Measurements from ENCODE around the gene BLACAT1. TPM values are rescaled to one million over a fixed set of nuclear protein-coding genes. Genes with fewer than 3 reads are reported as not detected.

BLACAT1 gene
- total RNA-seq, 1 experiment from 2014 or later: 9.8 TPM

GRCh38 chr1:205458777-205459566 lies 3.1 kb upstream of the BLACAT1 start:
- Mint-ChIP-seq H3K4me3 (no peak overlapping the region), H3K9me3 (no peaks in the 10 kb centered on the region), H3K4me1 (peaks cover 23% of the 10 kb centered on the region), H3K27me3 (ENCODE audit: low read depth) (peaks cover 4% of the 10 kb centered on the region), H3K36me3 (no peaks in the 10 kb centered on the region), H3K27ac (no peak overlapping the region)
- ATAC-seq: peak; percentile 16; the same call in 1 of the 2 replicates
- peak; percentile 79 for DNase-seq (ENCODE audit: low spot score)
- ChIA-PET CTCF (interaction anchor here (0.5 to 12.4 kb wide), 10 partner anchors 11 to 1048 kb away, joined by 3 to 205 read pairs (median 12); no protein-coding TSS in a partner anchor), POLR2A (no interaction called here)
- TF ChIP-seq, protein P1, sequence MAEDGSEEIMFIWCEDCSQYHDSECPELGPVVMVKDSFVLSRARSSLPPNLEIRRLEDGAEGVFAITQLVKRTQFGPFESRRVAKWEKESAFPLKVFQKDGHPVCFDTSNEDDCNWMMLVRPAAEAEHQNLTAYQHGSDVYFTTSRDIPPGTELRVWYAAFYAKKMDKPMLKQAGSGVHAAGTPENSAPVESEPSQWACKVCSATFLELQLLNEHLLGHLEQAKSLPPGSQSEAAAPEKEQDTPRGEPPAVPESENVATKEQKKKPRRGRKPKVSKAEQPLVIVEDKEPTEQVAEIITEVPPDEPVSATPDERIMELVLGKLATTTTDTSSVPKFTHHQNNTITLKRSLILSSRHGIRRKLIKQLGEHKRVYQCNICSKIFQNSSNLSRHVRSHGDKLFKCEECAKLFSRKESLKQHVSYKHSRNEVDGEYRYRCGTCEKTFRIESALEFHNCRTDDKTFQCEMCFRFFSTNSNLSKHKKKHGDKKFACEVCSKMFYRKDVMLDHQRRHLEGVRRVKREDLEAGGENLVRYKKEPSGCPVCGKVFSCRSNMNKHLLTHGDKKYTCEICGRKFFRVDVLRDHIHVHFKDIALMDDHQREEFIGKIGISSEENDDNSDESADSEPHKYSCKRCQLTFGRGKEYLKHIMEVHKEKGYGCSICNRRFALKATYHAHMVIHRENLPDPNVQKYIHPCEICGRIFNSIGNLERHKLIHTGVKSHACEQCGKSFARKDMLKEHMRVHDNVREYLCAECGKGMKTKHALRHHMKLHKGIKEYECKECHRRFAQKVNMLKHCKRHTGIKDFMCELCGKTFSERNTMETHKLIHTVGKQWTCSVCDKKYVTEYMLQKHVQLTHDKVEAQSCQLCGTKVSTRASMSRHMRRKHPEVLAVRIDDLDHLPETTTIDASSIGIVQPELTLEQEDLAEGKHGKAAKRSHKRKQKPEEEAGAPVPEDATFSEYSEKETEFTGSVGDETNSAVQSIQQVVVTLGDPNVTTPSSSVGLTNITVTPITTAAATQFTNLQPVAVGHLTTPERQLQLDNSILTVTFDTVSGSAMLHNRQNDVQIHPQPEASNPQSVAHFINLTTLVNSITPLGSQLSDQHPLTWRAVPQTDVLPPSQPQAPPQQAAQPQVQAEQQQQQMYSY (CRISPR knock-in tag; IDR thresholded peaks at IDR 0.05): 0 out of 2 replicates have a peak, but pooled peaks have one; percentile 9
- TF ChIP-seq FOXK1 (CRISPR knock-in tag; IDR thresholded peaks at IDR 0.05) (peak; percentile 80; the same call in 1 of the 2 replicates), FOXP1 (CRISPR knock-in tag; IDR thresholded peaks at IDR 0.05; ENCODE audit: borderline replicate concordance) (0 out of 2 replicates have a peak, but pooled peaks have one; percentile 32), ZNF396 (CRISPR knock-in tag; IDR thresholded peaks at IDR 0.05; ENCODE audit: borderline replicate concordance) (no peak), IRF1 (CRISPR knock-in tag; IDR thresholded peaks at IDR 0.05) (peak; percentile 64; the same call in 1 of the 2 replicates), NR3C1 (CRISPR knock-in tag; conservative IDR thresholded peaks at IDR 0.05; ENCODE audit: low read depth) (no peak), NFE2L1 (CRISPR knock-in tag; IDR thresholded peaks at IDR 0.05) (peak; percentile 72; the same call in 1 of the 2 replicates), USF2 (CRISPR knock-in tag; IDR thresholded peaks at IDR 0.05) (no peak), SMAD3 (CRISPR knock-in tag; IDR thresholded peaks at IDR 0.05; ENCODE audit: borderline replicate concordance) (peak; percentile 74; the same call in 1 of the 2 replicates), AFF4 (CRISPR knock-in tag; IDR thresholded peaks at IDR 0.05; ENCODE audit: borderline replicate concordance) (no peak), TEAD4 (CRISPR knock-in tag; IDR thresholded peaks at IDR 0.05) (no peak), NFYB (CRISPR knock-in tag; conservative IDR thresholded peaks at IDR 0.05; ENCODE audit: low read depth) (no peak), PRRX2 (CRISPR knock-in tag; IDR thresholded peaks at IDR 0.05) (0 out of 2 replicates have a peak, but pooled peaks have one; percentile 30), KAT7 (CRISPR knock-in tag; IDR thresholded peaks at IDR 0.05; ENCODE audit: borderline replicate concordance) (no peak)
- TF ChIP-seq, protein P2, sequence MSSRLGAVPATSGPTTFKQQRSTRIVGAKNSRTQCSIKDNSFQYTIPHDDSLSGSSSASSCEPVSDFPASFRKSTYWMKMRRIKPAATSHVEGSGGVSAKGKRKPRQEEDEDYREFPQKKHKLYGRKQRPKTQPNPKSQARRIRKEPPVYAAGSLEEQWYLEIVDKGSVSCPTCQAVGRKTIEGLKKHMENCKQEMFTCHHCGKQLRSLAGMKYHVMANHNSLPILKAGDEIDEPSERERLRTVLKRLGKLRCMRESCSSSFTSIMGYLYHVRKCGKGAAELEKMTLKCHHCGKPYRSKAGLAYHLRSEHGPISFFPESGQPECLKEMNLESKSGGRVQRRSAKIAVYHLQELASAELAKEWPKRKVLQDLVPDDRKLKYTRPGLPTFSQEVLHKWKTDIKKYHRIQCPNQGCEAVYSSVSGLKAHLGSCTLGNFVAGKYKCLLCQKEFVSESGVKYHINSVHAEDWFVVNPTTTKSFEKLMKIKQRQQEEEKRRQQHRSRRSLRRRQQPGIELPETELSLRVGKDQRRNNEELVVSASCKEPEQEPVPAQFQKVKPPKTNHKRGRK (CRISPR knock-in tag; IDR thresholded peaks at IDR 0.05; ENCODE audit: borderline replicate concordance): peak; percentile 45; the same call in 1 of the 2 replicates
- TF ChIP-seq, protein P3, sequence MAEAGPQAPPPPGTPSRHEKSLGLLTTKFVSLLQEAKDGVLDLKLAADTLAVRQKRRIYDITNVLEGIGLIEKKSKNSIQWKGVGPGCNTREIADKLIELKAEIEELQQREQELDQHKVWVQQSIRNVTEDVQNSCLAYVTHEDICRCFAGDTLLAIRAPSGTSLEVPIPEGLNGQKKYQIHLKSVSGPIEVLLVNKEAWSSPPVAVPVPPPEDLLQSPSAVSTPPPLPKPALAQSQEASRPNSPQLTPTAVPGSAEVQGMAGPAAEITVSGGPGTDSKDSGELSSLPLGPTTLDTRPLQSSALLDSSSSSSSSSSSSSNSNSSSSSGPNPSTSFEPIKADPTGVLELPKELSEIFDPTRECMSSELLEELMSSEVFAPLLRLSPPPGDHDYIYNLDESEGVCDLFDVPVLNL (CRISPR knock-in tag; IDR thresholded peaks at IDR 0.05; ENCODE audit: borderline replicate concordance, low read depth): no peak
- TF ChIP-seq, protein P4, sequence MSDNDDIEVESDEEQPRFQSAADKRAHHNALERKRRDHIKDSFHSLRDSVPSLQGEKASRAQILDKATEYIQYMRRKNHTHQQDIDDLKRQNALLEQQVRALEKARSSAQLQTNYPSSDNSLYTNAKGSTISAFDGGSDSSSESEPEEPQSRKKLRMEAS (CRISPR knock-in tag; IDR thresholded peaks at IDR 0.05): peak; percentile 20; the same call in 1 of the 2 replicates
- TF ChIP-seq, protein P5, sequence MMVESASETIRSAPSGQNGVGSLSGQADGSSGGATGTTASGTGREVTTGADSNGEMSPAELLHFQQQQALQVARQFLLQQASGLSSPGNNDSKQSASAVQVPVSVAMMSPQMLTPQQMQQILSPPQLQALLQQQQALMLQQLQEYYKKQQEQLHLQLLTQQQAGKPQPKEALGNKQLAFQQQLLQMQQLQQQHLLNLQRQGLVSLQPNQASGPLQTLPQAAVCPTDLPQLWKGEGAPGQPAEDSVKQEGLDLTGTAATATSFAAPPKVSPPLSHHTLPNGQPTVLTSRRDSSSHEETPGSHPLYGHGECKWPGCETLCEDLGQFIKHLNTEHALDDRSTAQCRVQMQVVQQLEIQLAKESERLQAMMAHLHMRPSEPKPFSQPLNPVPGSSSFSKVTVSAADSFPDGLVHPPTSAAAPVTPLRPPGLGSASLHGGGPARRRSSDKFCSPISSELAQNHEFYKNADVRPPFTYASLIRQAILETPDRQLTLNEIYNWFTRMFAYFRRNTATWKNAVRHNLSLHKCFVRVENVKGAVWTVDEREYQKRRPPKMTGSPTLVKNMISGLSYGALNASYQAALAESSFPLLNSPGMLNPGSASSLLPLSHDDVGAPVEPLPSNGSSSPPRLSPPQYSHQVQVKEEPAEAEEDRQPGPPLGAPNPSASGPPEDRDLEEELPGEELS (CRISPR knock-in tag; IDR thresholded peaks at IDR 0.05): peak; percentile 89
- TF ChIP-seq, protein P6, sequence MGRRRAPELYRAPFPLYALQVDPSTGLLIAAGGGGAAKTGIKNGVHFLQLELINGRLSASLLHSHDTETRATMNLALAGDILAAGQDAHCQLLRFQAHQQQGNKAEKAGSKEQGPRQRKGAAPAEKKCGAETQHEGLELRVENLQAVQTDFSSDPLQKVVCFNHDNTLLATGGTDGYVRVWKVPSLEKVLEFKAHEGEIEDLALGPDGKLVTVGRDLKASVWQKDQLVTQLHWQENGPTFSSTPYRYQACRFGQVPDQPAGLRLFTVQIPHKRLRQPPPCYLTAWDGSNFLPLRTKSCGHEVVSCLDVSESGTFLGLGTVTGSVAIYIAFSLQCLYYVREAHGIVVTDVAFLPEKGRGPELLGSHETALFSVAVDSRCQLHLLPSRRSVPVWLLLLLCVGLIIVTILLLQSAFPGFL (CRISPR knock-in tag; IDR thresholded peaks at IDR 0.05; ENCODE audit: borderline replicate concordance): no peak

All from WTC11 (cell line).